HG02642 (cell line): ENCODE data around the gene APBB2.

Source experiments
- ATAC-seq: cut with Tn5 transposase; IDR thresholded peaks from one replicate; pipeline ENCODE4 v1.9.1; 2021; ENCODE audit warnings: mild to moderate bottlenecking; ENCODE audit not compliant: unreplicated experiment, poor library complexity

The APBB2 gene

DNA sequence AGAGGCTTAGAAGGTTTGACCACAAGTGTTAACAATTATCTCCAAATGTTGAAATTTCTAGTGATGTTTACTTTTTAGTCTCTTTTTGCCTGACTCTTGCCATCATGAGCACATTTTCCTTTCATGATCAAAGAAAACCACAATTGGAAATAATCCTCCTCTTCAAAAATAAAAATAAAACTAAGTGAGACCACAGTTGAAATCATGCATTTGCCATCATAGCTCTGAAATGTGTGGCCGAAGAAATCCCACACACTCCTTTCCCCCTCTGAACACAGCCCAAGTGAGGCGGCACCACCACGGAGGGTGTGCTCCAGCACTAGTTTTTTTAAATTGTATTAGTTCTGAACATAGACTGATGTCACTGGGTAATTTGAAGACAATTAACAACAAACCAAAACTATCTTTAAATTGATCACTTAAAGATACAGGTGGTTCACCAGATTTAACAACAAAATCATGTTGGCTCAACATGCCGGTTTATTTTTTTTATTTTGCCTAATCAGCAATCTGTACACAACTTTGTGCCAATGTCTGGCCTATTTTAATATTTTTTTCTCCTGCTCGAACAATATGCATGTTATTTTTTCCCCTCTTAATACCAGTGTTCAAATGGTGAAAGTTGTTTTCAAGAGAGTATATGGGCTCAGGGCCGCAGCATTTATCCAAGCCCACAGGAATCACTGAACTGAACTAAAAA is 17.6 kb downstream of the APBB2 start:
- no peak for ATAC-seq

DNA sequence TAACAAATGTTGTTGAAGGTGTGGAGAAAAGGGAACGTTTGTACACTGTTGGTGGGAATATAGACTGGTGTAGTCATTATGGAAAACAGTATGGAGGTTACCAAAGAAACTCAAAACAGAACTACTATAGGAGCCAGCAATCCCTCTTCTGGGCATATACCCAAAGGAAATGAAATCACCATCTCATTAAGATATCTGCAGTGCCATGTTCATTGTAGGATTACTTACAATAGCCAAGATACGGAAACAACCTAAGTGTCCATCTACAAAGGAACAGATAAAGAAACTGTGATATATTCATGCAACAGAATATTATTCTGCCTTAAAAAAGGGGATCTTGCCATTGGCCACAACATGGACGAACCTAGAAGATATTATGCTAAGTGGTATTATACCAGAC is 22.2 kb downstream of the APBB2 start:
- ATAC-seq: no peak

DNA sequence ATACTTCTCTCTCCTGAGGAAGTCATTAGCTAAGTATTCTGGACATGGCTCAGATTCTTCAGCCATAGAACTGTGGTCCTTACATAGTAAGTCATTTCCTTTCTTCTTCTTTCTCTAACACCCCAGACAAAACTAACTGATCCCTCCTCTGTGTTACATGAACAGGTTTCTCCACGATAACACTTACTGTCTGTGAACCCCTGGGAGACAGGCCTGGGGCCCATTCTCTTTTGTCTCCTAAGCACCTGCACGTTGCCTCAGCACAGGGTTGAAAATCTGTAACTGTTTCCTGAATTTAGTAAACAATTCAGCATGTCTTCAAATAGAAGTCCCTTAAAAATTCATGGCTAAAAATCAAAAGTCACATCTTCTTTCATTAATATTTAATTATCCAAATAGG is 24.7 kb downstream of the APBB2 start:
- no peak for ATAC-seq

DNA sequence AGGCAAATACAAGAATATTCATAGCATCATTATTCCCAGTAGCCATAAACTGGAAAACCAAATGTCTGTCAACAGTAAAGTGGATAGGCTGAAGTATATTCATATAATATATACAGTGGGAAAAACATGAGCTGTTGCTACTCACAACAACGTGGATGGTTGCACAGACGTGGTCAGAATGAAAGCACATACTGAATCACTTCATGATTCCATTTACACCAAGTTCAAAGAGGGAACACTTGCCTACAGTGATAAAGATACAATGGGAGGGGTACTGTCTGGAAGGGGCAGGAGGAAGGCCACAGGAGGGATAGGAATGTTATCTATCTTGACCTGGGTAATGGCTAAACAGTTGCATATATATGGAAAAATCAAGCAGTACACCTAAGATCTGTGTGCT is 25.3 kb downstream of the APBB2 start:
- ATAC-seq: peak; percentile 62

DNA sequence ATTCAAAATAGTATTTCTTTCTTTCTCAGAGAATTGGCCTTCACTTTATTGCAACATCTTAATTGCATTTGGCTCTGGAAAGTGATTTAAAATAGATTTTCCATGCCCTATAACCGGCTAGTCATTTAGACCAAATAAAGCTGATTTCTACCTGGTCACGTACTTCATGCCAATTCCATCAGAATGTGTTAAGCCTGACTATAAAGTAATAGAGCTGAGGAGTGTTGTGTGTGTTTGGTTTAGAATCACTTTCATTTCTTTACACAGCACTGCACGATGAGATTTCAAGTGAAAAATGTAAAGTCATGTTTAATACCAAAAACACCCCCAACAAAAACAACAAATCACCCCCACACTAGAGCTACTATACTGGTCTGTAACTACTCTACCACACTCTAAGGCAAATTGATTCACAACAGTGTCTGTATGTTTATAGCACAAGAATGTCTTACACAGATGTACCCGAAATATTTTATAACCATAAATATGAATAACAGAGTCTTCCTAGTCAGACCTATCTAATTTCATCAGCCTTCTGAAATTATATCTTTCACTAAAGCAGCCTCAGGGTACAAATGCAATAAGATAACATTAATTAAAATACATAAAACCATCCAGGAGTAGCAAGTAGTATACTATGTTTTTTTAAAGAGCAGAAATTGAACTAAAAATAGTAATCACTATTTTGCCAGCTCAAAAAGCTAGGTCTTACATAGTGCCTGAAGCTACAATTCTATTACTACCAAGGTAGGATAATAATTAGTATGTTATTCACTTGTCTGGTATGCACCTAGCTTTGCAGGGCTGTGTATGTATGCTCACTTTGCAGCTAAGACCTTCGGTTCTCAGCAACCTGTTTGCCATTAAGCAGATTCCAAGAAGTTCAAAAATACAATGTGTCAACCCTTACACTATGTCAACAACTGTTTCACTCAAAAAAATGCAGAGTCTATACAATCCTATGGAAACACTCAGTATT is 28.4 kb downstream of the APBB2 start:
- ATAC-seq: no peak

DNA sequence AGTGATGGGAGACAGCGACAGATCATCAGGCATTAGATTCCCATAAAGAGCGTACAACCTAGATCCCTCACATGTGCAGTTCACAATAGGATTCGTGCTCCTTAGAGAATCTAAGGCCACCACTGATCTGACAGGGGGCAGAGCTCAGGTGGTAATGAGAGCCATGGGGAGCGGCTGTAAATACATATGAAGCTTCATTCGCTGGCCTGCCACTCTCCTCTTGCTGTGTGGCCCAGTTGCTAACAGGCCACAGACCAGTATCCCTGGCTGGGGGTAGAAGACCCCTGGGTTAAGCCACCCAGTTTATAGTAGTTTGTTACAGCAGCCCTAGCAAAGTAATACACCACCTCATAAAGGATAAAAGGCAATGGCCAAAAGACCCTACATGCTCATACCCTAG is 30.3 kb downstream of the APBB2 start:
- ATAC-seq: no peak

DNA sequence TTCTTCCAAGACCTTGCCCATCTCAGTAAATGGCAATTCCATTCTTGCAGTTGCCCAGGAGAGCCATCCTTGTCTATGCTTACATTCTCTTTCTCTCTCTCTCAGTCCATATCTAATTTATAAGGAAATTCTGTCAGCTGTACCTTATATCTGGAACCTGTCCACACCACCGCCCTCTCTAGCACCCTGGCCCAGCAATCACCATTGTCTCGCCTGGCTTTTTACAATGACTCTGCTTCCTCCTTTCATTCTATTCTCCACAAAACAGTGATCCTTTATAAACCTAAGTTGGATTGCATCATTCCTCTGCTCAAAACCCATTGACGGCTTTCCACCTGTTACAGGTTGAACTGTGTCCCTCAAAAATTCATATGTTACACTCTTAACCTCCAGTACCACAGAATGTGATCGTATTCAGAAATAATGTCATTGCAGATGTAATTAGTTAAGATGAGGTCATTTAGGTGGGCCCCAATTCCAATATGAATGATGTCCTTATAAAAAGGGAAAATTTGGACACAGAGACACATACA is 31.3 kb downstream of the APBB2 start:
- ATAC-seq: no peak

DNA sequence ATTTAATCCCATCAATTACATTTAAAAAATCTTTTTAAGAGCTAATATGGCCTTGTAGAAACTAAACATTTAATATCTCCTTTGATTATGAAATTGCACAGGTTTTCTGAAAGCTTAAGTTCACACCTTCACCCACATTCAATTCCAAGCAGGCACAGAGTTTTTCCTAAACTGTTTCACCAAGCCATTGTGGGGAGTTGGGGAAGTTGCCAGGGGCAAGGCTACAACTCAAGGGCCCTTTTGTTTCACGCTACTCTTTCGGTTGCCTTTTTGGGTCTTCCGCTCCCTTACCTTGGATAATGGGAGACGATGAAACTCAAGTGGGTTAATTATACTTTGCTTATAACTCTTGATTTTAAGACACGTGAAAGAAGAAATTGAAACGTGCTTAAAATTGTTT is 33.3 kb downstream of the APBB2 start:
- no peak for ATAC-seq

DNA sequence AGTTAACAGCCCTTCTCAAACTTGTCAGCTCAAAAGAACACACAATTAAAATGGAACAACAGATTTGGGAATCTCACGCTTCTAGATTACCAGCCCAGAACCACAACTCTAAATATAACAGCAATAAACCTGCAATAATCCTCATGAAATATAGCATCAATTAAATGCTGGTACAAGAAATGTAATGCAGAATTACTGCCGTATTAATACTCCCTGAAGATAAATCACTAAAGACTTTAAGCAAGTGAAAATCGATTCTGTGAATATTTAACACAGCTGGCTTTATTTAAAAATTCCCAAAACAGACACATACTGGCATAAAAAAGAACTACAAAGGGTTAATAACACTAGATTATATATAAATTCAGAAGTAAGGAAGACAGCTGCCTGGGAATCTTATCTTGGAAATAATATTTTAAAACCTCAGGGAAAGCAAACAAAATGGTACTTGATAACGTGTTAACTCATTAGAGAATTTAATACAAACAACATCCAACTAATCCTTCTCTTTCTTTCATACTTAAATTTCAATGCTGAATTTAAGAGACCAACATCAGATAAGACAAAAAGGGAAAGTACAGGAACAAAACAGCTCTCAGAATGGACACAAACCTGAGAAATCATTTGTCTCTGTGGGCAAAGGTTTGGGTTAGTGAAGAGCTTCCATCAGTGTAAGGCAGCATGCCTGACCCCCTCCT is 34.7 kb downstream of the APBB2 start:
- ATAC-seq: no peak

DNA sequence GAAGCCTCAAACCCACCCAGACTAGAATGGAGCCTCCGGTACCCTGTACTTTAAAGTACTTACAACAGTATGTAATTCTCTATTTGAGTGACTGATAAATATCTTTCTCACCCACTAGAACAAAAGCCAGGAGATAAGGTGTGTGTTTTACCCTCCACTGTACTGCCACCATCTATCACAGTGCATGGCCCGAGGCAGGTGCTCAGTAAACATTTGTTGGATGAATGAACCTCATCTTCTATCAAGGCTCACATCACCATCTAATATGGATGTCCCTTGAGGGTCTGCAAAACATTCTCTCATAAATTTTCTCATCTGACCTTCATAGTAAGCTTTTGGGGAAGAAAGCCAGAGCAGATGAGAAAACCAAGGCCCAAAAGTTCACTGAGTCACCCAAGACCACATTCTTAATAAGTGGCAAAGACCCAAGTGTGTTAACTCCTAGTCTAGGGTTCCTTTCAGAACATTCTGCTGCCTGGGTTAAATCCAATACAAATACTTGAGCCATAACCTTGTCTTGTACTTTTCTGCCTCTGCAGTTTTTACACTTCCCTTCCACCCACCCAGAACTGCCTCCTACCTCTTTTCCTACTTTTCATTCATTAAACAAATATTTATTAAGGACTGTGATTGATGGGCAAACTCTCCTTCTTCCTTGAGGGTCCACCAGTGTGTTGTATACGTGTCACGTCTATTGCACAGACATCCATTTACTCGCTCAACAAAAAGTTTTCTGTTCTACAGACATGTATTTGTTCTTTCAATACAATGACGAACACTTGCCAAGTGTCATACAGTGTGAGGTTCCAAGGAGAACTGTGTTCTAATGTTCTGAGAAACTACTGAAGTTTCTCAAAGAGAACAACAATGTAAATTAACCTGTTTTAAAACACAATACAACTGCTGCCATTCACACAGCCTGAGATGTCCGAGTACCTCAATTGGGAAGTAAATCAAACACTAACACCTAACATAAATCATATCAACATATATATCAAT is 35.7 kb downstream of the APBB2 start:
- ATAC-seq: no peak

DNA sequence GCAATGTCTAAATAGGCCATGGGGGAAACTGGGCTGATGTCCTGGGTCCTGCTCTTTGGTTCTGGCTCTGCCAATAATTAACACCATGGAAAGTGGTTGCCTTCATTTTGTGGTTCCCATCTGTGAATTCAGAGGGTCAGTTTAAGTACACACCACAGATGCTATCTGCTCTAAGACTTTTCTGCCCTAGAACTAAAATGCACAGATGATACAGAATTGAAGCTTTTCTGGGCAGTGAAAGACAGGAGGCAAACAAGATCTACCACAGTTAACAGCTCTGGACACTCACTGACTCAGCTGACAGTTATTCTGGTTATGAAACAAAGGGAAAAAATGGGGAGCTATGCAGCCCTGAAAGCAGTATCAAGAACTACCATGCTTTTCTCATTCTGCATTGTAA is 37.3 kb downstream of the APBB2 start:
- no peak for ATAC-seq

DNA sequence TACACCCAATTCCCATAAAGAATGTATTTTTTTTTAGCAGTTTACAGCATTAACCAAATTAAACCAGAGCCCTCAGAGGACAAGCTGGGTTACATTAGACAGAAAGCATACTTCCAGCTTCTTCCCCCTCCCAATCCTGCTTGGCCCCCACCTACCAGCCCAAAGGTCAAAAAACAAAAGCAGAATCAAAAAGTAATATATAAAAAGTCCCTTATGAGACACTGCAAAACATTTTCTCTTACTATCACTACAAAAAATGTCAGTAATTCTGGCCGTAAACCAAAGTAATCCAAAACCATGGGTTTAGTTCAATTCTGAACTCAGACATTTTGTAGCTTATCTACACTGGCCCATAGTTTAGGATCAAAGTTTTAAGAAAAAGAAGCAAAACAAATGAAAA is 38.0 kb downstream of the APBB2 start:
- no peak for ATAC-seq

DNA sequence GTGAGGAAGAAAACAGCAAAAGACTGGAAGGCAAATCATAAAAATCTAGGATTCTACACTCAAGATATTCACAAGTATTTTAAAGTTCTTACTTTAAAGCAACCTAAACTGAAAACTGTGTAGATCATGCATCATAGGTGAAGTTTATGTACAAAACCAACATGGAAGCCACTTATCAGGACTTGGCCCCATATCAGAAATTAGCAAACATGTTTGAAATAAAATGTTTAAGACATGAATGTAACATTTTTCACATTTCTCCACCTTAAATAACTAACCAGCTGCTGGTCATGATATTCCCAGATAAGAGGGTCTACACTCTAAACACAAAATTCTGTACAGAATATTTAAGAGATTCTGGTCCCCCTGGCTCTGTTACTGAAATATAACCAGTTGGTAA is 38.5 kb downstream of the APBB2 start:
- ATAC-seq: no peak

DNA sequence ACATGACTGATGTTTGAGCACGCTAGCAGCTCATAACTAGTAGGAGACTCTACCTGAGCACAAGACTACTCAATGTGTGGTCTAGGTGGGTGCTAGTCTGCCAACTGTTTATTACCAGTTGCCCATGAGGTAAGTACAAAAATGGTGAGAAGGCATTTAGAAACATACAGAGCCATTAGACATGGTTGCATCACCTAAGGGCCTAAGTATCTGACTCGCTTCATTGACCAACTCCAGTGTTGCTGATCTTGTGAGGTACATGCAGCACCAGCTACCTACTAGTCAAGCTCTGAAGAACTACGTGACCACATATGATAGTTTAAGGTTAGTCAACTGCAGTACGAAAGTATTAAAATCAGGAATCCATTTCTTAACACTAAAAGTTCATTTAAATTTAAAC is 39.9 kb downstream of the APBB2 start:
- no peak for ATAC-seq

DNA sequence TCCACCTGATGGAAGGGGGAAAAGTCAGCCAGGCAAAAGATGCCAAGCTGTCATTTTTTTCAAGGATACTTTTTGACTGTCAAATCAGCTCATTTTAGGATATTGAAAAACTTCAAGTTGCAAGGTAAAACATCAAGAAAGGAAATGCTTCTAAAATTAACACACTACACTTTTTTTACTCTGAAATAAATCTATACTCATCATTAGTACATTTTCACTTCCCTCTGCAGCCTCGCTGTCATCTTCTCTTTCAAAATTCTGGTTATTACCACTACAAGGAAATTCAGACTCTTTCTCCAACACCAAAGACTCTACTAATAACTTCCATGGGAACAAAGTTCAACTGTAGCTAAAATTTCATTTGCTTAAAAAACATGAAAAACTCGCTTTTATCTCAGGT is 41.6 kb downstream of the APBB2 start:
- no peak for ATAC-seq

DNA sequence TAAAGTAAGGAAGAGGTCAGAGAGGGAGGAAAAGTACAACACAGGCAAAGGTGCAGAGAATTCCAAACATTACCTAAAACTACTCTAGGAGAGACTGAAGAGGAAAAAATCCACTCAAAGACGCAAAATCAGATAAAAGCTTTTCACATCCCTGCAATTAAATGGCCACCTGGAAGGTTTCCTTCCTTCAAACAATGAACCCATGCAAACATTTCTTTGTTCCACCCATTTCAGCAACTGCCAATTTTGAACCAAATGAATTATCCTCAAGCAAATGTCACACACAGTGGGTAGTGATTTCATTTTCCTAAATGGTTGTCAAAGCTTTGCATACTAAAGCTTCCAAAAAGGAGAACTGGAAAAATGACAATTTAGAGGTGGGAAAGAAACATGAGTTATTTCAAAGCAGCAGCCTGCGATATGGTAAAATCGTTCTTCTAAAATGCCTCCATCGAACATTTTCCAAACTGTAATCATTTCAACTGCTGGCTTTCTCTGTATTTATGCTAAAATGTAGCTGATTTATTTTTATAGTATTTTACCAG is 45.0 kb downstream of the APBB2 start:
- ATAC-seq: no peak

DNA sequence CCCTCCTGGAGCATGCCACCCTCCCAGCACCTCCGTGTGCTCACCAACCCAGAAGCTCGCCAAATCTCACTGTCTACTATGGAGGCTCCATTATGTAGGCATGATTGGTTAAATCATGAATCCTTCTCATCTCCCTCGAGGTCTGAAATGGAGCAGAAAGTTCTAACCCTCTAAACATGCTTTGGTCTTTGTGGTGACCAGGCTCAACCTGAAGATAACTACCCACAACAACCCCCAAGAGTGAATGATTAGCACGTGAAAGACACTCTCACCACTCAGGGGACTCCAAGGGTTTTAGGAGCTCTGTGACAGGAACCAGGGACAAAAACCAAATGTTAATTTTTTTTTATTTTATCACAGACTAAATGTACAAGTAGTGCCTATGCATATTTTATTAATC is 47.2 kb downstream of the APBB2 start:
- ATAC-seq: no peak

DNA sequence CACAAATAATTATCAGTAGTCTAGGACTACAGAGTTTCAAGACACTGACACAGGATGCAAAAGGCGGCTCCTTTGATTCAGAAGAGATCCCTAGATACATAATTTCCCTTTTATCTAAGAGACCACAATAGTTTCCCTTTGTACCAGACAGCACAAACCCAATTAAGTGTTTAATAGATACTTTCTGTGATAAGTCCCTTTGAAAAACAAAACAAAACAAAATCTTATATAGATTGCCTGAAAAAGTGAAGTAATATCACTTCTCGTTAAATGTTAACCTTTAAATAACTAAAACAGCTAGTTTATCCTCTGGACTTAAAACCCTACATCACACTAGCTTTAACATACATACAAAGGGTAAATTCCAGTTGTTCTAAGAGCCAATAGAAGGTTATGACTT is 49.9 kb downstream of the APBB2 start:
- ATAC-seq: no peak

DNA sequence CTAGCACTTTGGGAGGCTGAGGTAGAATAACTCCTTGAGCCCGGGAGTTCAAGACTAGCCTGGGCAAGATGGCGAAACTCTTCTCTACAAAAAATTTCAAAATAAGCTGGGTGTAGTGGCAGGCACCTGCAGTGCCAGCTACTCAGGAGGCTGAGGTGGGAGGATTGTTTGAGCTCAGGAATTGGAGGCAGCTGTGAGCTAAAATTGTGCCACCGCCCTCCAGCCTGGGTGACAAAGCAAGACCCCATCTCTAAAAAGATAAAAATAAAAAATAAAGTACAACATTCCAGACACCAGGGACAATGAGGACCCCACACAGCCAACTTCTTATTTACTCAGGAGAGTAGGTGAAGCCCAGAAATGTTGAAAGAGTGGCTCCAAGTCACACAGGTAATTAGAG is 53.0 kb downstream of the APBB2 start:
- ATAC-seq: no peak
